WTC11 (cell line): ENCODE results near the gene KIF12. TPM values are rescaled to one million over a fixed set of nuclear protein-coding genes. Genes with fewer than 3 reads are reported as not detected.

ENCODE experiments used
- ATAC-seq: fragments of 200-7000 bp; cut with Tn5 transposase; 2 replicates; pipeline ENCODE4 v1.10.0; 2021; ENCODE audit warnings: mild to moderate bottlenecking, moderate library complexity
- CTCF ChIA-PET: fragments of 300-600 bp; sonication (Branson Sonifier 250); formaldehyde crosslinking; loops from one replicate; lab custom pipeline; 2021; ENCODE audit warnings: antibody characterized with exemption; lab: Charles Lee
- POLR2A ChIA-PET: fragments of 350-600 bp; sonication (Branson Sonifier 250); formaldehyde crosslinking; loops from one replicate; lab custom pipeline; 2021; ENCODE audit warnings: antibody characterized with exemption; lab: Charles Lee
- DNase-seq: peaks from one replicate; pipeline ENCODE4 v3.0.0; 2021; ENCODE audit warnings: low spot score
- H3K27ac Mint-ChIP-seq: 2 replicates; pipeline ENCODE4 v1.8.0; 2021; ENCODE audit warnings: mixed read lengths
- H3K27me3 Mint-ChIP-seq: 2 replicates; pipeline ENCODE4 v1.8.0; 2021; ENCODE audit warnings: low read depth, mild to moderate bottlenecking, moderate library complexity, mixed read lengths
- H3K36me3 Mint-ChIP-seq: 2 replicates; pipeline ENCODE4 v1.8.0; 2021; ENCODE audit warnings: mixed read lengths
- H3K4me1 Mint-ChIP-seq: 2 replicates; pipeline ENCODE4 v1.8.0; 2022; ENCODE audit warnings: mixed read lengths
- H3K4me3 Mint-ChIP-seq: 2 replicates; pipeline ENCODE4 v1.8.0; 2021; ENCODE audit warnings: mild to moderate bottlenecking, moderate library complexity, mixed read lengths
- H3K9me3 Mint-ChIP-seq: 2 replicates; pipeline ENCODE4 v1.8.0; 2021; ENCODE audit warnings: mixed read lengths
- ATF2 ChIP-seq: sonication (generic); formaldehyde crosslinking; IDR thresholded peaks from 2 replicates; pipeline ENCODE4 v1.8.1; 2022; ENCODE audit warnings: low read depth, missing genetic modification reagents, borderline replicate concordance
- CDX4 ChIP-seq: fragments of 250-450 bp; sonication (Bioruptor Pico); IDR thresholded peaks from 2 replicates; pipeline ENCODE4 v1.9.0; 2021; ENCODE audit warnings: moderate library complexity, mild to moderate bottlenecking, inconsistent platforms, borderline replicate concordance
- E2F4 ChIP-seq: sonication (generic); formaldehyde crosslinking; IDR thresholded peaks from 2 replicates; pipeline ENCODE4 v1.8.1; 2022; ENCODE audit warnings: low read depth, mild to moderate bottlenecking, moderate library complexity, missing genetic modification reagents, borderline replicate concordance
- FOXJ3 ChIP-seq: sonication (generic); formaldehyde crosslinking; IDR thresholded peaks from 2 replicates; pipeline ENCODE4 v1.9.0; 2021; ENCODE audit warnings: missing genetic modification reagents, mild to moderate bottlenecking, borderline replicate concordance
- MYBL2 ChIP-seq: sonication (generic); formaldehyde crosslinking; IDR thresholded peaks from 2 replicates; pipeline ENCODE4 v1.8.1; 2023; ENCODE audit warnings: mild to moderate bottlenecking, moderate library complexity, missing genetic modification reagents
- NFYB ChIP-seq: sonication (generic); formaldehyde crosslinking; conservative IDR thresholded peaks from 2 replicates; pipeline ENCODE4 v1.8.0; 2022; ENCODE audit warnings: low read depth, missing genetic modification reagents
- TEAD4 ChIP-seq: sonication (generic); formaldehyde crosslinking; IDR thresholded peaks from 2 replicates; pipeline ENCODE4 v1.8.0; 2022; ENCODE audit warnings: mild to moderate bottlenecking, missing genetic modification reagents
- ZBTB21 ChIP-seq: sonication (generic); formaldehyde crosslinking; IDR thresholded peaks from 2 replicates; pipeline ENCODE4 v1.8.1; 2023; ENCODE audit warnings: mild to moderate bottlenecking, missing genetic modification reagents, borderline replicate concordance
- ZNF232 ChIP-seq: sonication (generic); formaldehyde crosslinking; IDR thresholded peaks from 2 replicates; pipeline ENCODE4 v1.8.0; 2022; ENCODE audit warnings: mild to moderate bottlenecking, missing genetic modification reagents
- ZNF532 ChIP-seq: fragments of 250-450 bp; sonication (Bioruptor Pico); IDR thresholded peaks from 2 replicates; pipeline ENCODE4 v1.9.0; 2021; ENCODE audit warnings: mild to moderate bottlenecking, borderline replicate concordance
- ZSCAN18 ChIP-seq: fragments of 250-450 bp; sonication (Bioruptor Pico); IDR thresholded peaks from 2 replicates; pipeline ENCODE4 v2.1.2; 2022; ENCODE audit warnings: mild to moderate bottlenecking, moderate library complexity
- total RNA-seq: library from RNA; stranded (reverse); gene quantifications from 3 replicates; pipeline ENCODE4 v1.2.3, GENCODE V29; 2021
- TF ChIP-seq, protein P1 (sequence below): sonication (generic); formaldehyde crosslinking; IDR thresholded peaks from 2 replicates; pipeline ENCODE4 v1.8.1; 2022; ENCODE audit warnings: missing genetic modification reagents, borderline replicate concordance

The KIF12 gene
- total RNA-seq, 1 experiment from 2014 or later: 4.0 TPM

DNA sequence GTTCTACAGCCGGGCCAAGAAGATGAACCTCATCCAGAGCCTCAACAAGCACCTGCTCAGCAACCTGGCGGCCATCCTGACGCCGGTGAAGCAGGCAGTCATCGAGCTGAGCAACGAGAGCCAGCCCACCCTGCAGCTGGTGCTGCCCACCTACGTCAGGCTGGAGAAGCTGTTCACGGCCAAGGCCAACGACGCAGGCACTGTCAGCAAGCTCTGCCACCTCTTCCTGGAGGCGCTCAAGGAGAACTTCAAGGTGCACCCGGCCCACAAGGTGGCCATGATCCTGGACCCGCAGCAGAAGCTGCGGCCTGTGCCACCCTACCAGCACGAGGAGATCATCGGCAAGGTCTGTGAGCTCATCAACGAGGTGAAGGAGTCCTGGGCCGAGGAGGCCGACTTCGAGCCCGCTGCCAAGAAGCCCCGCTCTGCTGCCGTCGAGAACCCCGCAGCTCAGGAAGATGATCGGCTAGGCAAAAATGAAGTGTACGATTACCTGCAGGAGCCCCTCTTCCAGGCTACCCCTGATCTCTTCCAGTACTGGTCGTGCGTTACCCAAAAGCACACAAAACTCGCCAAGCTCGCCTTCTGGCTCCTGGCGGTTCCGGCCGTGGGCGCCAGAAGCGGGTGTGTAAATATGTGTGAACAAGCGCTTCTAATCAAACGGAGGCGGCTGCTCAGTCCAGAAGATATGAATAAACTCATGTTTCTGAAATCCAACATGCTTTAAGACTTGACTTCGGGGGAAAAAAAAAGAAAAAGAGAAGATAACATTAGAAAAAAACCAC, 49.5 kb downstream of the KIF12 start:
- POLR2A ChIA-PET: no interaction called here
- H3K27me3 Mint-ChIP-seq: no peaks in the 10 kb centered on the region
- no peak for ATAC-seq
- H3K36me3 Mint-ChIP-seq: peaks cover 18% of the 10 kb centered on the region
- no peak overlapping the region for H3K4me3 Mint-ChIP-seq
- H3K27ac Mint-ChIP-seq: no peak overlapping the region
- DNase-seq: no peak
- TF ChIP-seq FOXJ3 (CRISPR knock-in tag) (no peak), ZNF532 (CRISPR knock-in tag) (no peak), ZNF232 (no peak), NFYB (CRISPR knock-in tag) (no peak), ZSCAN18 (CRISPR knock-in tag) (no peak), E2F4 (CRISPR knock-in tag) (no peak), TEAD4 (CRISPR knock-in tag) (no peak), CDX4 (CRISPR knock-in tag) (no peak), ATF2 (no peak), MYBL2 (CRISPR knock-in tag) (no peak), ZBTB21 (CRISPR knock-in tag) (no peak)
- TF ChIP-seq, protein P1, sequence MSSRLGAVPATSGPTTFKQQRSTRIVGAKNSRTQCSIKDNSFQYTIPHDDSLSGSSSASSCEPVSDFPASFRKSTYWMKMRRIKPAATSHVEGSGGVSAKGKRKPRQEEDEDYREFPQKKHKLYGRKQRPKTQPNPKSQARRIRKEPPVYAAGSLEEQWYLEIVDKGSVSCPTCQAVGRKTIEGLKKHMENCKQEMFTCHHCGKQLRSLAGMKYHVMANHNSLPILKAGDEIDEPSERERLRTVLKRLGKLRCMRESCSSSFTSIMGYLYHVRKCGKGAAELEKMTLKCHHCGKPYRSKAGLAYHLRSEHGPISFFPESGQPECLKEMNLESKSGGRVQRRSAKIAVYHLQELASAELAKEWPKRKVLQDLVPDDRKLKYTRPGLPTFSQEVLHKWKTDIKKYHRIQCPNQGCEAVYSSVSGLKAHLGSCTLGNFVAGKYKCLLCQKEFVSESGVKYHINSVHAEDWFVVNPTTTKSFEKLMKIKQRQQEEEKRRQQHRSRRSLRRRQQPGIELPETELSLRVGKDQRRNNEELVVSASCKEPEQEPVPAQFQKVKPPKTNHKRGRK (CRISPR knock-in tag): no peak
- TF ChIP-seq, all 79 proteins: peak for 0
- CTCF ChIA-PET: interaction anchor here (1.1 to 1.2 kb wide), 2 partner anchors 46 to 58 kb away, joined by 3 read pairs; no protein-coding TSS in a partner anchor
- no peaks in the 10 kb centered on the region for H3K9me3 Mint-ChIP-seq
- no peaks in the 10 kb centered on the region for H3K4me1 Mint-ChIP-seq
